Esophagus muscularis mucosa (tissue), 4 donors: ENCODE results near the gene QDPR. TPM values are rescaled to one million over a fixed set of nuclear protein-coding genes. Genes with fewer than 3 reads are reported as not detected.

Experiments
- DNase-seq: peaks from one replicate; pipeline ENCODE4 v3.0.0-alpha.2; 2017; ENCODE audit errors: extremely low spot score
- H3K27ac ChIP-seq, 4 donors: fragments of 200-600 bp; sonication (generic); replicated peaks in 1 of 4; 1 replicate in 3 of 4; 2 replicates in 1 of 4; pipeline ENCODE4 v1.5.1; 2016 to 2019; ENCODE audit warnings: mild to moderate bottlenecking in 1 of 4
- H3K27me3 ChIP-seq, 4 donors: fragments of 200-600 bp; sonication (generic); one replicate each; pipeline versions ENCODE4 v1.5.1 to v1.6.0; 2016 to 2019
- H3K36me3 ChIP-seq, 4 donors: fragments of 200-600 bp; sonication (generic); one replicate each; pipeline ENCODE4 v1.5.1; 2016 to 2019
- H3K4me1 ChIP-seq, 4 donors: fragments of 200-600 bp; sonication (generic); one replicate each; pipeline ENCODE4 v1.5.1; 2016 to 2019
- H3K4me3 ChIP-seq, 4 donors: fragments of 200-600 bp; sonication (generic); 1 replicate in 2 of 4; 2 replicates in 2 of 4; pipeline ENCODE4 v1.5.1; 2016 to 2019; ENCODE audit warnings: mild to moderate bottlenecking in 4 of 4, moderate library complexity in 1 of 4
- H3K9me3 ChIP-seq, 4 donors: fragments of 200-600 bp; sonication (generic); 1 replicate in 3 of 4; 2 replicates in 1 of 4; pipeline ENCODE4 v1.5.1; 2016 to 2019
- EP300 ChIP-seq: sonication (generic); formaldehyde crosslinking; IDR thresholded peaks from one replicate; pipeline ENCODE4 v1.6.1; 2017; ENCODE audit warnings: antibody characterized with exemption
- POLR2A ChIP-seq: fragments of 450-650 bp; IDR thresholded peaks from one replicate; pipeline ENCODE4 v1.6.1; 2017; ENCODE audit warnings: antibody characterized with exemption, moderate library complexity, mild to moderate bottlenecking, low read depth
- POLR2AphosphoS5 ChIP-seq, 2 donors: sonication (generic); formaldehyde crosslinking; IDR thresholded peaks; one replicate each; pipeline ENCODE4 v1.6.1; 2017; ENCODE audit warnings: antibody characterized with exemption in 2 of 2
- WGBS: methylation state at CpG from one replicate; pipeline ENCODE4 v1.1.5; 2018; 5-methylcytosine and 5-hydroxymethylcytosine counted together
- intact Hi-C: fragments of 100-400 bp; cut with DNase I; formaldehyde crosslinking; loops from one replicate; pipeline ENCODE4 v1.15.1; 2023
- total RNA-seq, 4 donors: library from RNA; depleted of rRNA; stranded (reverse); fragments of >200 nt; gene quantifications; one replicate each; pipeline versions ENCODE4 v1.1.0 to v1.2.1, GENCODE V29; 2016
- TF ChIP-seq, protein P1 (sequence below), 3 experiments: fragments of 200-600 bp in 2 of 3; fragments of 450-650 bp in 1 of 3; sonication (generic) in 2 of 3; IDR thresholded peaks; one replicate each; pipeline ENCODE4 v1.5.1; 2017 to 2019; ENCODE audit warnings: antibody characterized with exemption in 3 of 3, mild to moderate bottlenecking in 2 of 3, moderate library complexity in 1 of 3

QDPR gene
- total RNA-seq, 4 donors from 2014 or later = 6.4 to 12.7 (median 9.7) TPM

DNA sequence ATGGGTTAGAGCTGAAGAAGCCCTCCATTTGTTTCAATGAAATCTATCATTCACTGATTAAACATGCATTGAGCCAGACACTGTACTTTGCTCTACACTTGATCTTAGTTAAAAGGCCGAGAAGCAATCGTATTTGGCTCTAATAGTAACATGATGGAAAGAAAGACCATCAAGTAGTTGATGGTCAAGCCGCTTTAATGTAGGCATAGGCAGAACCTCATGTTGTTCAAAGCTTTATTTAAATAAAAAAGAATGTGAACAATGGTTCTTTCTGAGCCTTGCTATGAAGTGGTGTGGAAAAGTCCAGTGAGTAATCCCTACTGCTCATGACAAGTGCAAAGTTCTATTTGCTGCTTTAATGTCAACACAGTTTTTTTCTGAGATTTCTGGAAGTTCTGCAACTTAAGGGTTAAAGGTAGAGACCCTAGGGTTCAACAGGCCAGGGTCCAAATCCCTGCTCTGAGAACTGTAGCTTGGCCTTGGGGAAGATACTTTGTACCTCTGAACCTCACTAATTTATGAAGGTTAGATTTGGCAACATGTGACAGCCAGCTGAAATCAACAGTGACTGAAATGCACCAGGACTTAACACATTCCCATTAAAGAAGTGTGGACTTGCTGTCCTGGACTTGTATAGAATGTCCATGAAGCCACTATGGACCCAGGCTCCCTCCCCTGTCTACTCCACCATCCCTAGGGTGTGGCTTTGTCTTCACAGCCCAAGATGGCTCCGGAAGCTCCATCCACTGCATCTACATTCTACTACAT, 47.2 kb upstream of the QDPR start:
- TF ChIP-seq EP300 = no peak
- no peak for TF ChIP-seq POLR2AphosphoS5 (IDR thresholded peaks at IDR 0.05)
- TF ChIP-seq POLR2A = no peak
- TF ChIP-seq, protein P1, sequence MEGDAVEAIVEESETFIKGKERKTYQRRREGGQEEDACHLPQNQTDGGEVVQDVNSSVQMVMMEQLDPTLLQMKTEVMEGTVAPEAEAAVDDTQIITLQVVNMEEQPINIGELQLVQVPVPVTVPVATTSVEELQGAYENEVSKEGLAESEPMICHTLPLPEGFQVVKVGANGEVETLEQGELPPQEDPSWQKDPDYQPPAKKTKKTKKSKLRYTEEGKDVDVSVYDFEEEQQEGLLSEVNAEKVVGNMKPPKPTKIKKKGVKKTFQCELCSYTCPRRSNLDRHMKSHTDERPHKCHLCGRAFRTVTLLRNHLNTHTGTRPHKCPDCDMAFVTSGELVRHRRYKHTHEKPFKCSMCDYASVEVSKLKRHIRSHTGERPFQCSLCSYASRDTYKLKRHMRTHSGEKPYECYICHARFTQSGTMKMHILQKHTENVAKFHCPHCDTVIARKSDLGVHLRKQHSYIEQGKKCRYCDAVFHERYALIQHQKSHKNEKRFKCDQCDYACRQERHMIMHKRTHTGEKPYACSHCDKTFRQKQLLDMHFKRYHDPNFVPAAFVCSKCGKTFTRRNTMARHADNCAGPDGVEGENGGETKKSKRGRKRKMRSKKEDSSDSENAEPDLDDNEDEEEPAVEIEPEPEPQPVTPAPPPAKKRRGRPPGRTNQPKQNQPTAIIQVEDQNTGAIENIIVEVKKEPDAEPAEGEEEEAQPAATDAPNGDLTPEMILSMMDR (IDR thresholded peaks at IDR 0.05) = no peak
- Histone ChIP-seq H3K4me3 (no peak overlapping the region), H3K27ac (no peak overlapping the region), H3K27me3 (peaks cover 0 to 15% (median 0%) of the 10 kb centered on the region in 4 donors), H3K4me1 (no peaks in the 10 kb centered on the region), H3K9me3 (no peaks in the 10 kb centered on the region), H3K36me3 (no peaks in the 10 kb centered on the region)
- DNase-seq = no peak
- intact Hi-C loops = no loop called here
- WGBS = 95% methylated on average over 4 of the region's 4 CpGs

DNA sequence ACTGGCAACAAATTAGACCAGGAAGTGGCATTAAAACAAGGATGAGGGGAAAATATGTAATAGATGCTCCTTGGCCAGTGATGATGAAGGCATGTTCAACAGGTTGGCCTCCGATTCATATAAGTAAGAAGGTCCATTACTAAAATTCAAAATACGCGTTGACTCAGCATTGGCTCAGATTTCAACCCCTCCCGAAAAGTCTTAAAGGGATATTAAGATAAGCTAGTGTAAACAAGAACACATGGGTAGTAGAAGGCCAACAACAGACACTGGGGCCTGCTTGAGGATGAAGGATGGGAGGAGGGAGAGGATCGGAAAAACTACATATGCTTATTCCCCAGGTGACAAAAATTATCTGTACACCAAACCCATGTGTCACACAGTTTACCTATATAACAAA, 46.0 kb upstream of the QDPR start:
- intact Hi-C loops = no loop called here
- no peak overlapping the region for H3K4me3 ChIP-seq
- H3K4me1 ChIP-seq = no peaks in the 10 kb centered on the region
- 79% methylated on average over 5 of the region's 5 CpGs for WGBS
- no peak for DNase-seq
- H3K9me3 ChIP-seq = no peaks in the 10 kb centered on the region
- peaks cover 0 to 22% (median 0%) of the 10 kb centered on the region in 4 donors for H3K27me3 ChIP-seq
- H3K27ac ChIP-seq = no peak overlapping the region
- TF ChIP-seq, protein P1 (IDR thresholded peaks at IDR 0.05) = no peak
- TF ChIP-seq EP300 (no peak), POLR2A (no peak), POLR2AphosphoS5 (IDR thresholded peaks at IDR 0.05) (no peak)
- H3K36me3 ChIP-seq = no peaks in the 10 kb centered on the region

DNA sequence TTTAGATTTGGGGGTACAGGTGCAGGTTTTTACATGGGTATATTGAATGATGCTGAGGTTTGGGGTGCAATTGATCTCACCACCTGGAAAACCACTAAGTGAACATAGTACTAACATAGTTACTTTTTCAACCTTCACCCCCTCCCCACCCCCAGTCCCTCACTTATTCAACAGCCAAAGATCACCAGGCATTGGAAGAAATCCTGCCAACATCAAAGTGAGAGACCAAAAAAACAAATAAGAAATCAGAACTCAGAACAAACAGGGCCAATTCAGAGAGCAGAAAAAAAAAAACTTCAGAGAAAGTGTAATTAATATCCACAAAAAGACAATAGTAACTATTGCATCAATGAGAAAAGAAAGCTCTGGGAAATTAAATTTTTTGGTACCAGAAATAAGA, 44.6 kb upstream of the QDPR start:
- no peak for DNase-seq
- TF ChIP-seq EP300 (no peak), POLR2A (no peak), POLR2AphosphoS5 (IDR thresholded peaks at IDR 0.05) (no peak)
- TF ChIP-seq, protein P1 (IDR thresholded peaks at IDR 0.05) = no peak
- no peak overlapping the region for H3K4me3 ChIP-seq
- H3K9me3 ChIP-seq = no peaks in the 10 kb centered on the region
- no peak overlapping the region for H3K27ac ChIP-seq
- H3K4me1 ChIP-seq = no peaks in the 10 kb centered on the region
- no peaks in the 10 kb centered on the region for H3K36me3 ChIP-seq
- peaks cover 0 to 28% (median 0%) of the 10 kb centered on the region in 4 donors for H3K27me3 ChIP-seq
- intact Hi-C loops = no loop called here

DNA sequence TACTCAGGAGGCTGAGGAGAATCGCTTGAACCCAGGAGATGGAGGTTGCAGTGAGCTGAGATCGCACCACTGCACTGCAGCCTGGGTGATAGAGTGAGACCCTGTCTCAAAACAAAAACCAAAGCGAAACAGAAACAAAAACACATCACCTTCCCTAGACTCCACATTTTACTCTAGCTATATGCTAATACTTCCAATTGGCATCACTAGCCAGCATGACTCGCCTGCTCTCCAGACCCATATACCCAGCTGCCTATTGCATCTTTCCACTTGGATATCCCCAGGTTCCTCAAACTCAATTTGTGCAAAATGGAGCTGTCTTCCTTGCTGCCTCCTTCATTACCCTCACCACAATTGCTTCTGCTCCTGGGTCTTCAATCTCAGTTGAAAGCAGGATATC, 42.7 kb upstream of the QDPR start:
- no peak for DNase-seq
- 65% methylated on average over 4 of the region's 4 CpGs for WGBS
- TF ChIP-seq POLR2AphosphoS5 (IDR thresholded peaks at IDR 0.05) (no peak), EP300 (no peak), POLR2A (no peak)
- TF ChIP-seq, protein P1 (IDR thresholded peaks at IDR 0.05) = no peak
- Histone ChIP-seq H3K27me3 (peaks cover 0 to 28% (median 0%) of the 10 kb centered on the region in 4 donors), H3K36me3 (no peaks in the 10 kb centered on the region), H3K9me3 (no peaks in the 10 kb centered on the region), H3K27ac (no peak overlapping the region), H3K4me1 (no peaks in the 10 kb centered on the region), H3K4me3 (no peak overlapping the region)
- intact Hi-C loops = no loop called here
